A549 (cell line): ENCODE results near the gene HYAL4. TPM values are rescaled to one million over a fixed set of nuclear protein-coding genes. Genes with fewer than 3 reads are reported as not detected.

Experiments
- ATAC-seq, 2 experiments: fragments of 200-7000 bp in 1 of 2; fragments of >200 bp in 1 of 2; cut with Nextera tagmentation in 1 of 2; cut with Tn5 transposase in 1 of 2; 3 replicates each; pipeline versions ENCODE4 v1.8.0 to v1.9.1; 2018 to 2020; ENCODE audit warnings: mild to moderate bottlenecking in 1 of 2, moderate library complexity in 1 of 2
- CTCF ChIA-PET: fragments of 300-600 bp; sonication (Branson Sonifier 250); formaldehyde crosslinking; extraction: SDS; loops from one replicate; lab custom pipeline; 2021; ENCODE audit warnings: antibody characterized with exemption, inconsistent platforms; lab: Yijun Ruan, JAX
- POLR2A ChIA-PET: fragments of 350-600 bp; formaldehyde crosslinking; extraction: SDS; loops from one replicate; lab custom pipeline; 2021; ENCODE audit warnings: antibody characterized with exemption, inconsistent platforms; lab: Yijun Ruan, JAX
- DNase-seq, 2 experiments: peaks; one replicate each; pipeline versions ENCODE4 v3.0.0 to v3.0.0-alpha.2; 2011 to 2016; ENCODE audit warnings: low read depth in 1 of 2, low spot score in 1 of 2
- FAIRE-seq: peaks from 2 replicates; lab custom pipeline; 2011; peaks lifted over from hg19 to GRCh38; lab: Jason Lieb, UNC
- H3K27ac ChIP-seq, 2 experiments: fragments of >200 bp; sonication (Bioruptor Twin); formaldehyde crosslinking; 3 replicates each; pipeline ENCODE4 v1.5.1; 2016 to 2017
- H3K4me1 ChIP-seq: fragments of >200 bp; sonication (Bioruptor Twin); formaldehyde crosslinking; 3 replicates; pipeline ENCODE4 v1.6.1; 2016
- H3K4me2 ChIP-seq: fragments of >200 bp; sonication (Bioruptor Twin); formaldehyde crosslinking; 3 replicates; pipeline ENCODE4 v1.6.1; 2016
- H3K4me3 ChIP-seq: fragments of >200 bp; sonication (Bioruptor Twin); formaldehyde crosslinking; 3 replicates; pipeline ENCODE4 v1.5.1; 2016
- H3K9me3 ChIP-seq: fragments of >200 bp; sonication (Bioruptor Twin); formaldehyde crosslinking; 3 replicates; pipeline ENCODE4 v1.6.1; 2016
- CBX2 ChIP-seq: fragments of 200-600 bp; sonication (generic); IDR thresholded peaks from 2 replicates; pipeline ENCODE4 v1.6.1; 2016; ENCODE audit warnings: low read depth, mild to moderate bottlenecking, borderline replicate concordance
- CBX8 ChIP-seq: fragments of 200-600 bp; sonication (generic); IDR thresholded peaks from 2 replicates; pipeline ENCODE4 v1.6.1; 2016
- CEBPB ChIP-seq, 2 experiments: fragments of >200 bp in 1 of 2; sonication (Bioruptor Twin) in 1 of 2; formaldehyde crosslinking in 1 of 2; IDR thresholded peaks; 2 replicates each; pipeline ENCODE4 v1.6.1; 2012 to 2016
- EHF ChIP-seq: fragments of 250-450 bp; sonication (Bioruptor Pico); IDR thresholded peaks from 2 replicates; pipeline ENCODE4 v1.5.0; 2020; ENCODE audit warnings: mild to moderate bottlenecking
- FOXS1 ChIP-seq: fragments of 250-450 bp; sonication (Bioruptor Pico); IDR thresholded peaks from 2 replicates; pipeline ENCODE4 v1.5.0; 2020; ENCODE audit warnings: mild to moderate bottlenecking, moderate library complexity
- GATA3 ChIP-seq: IDR thresholded peaks from 2 replicates; pipeline ENCODE4 v1.6.1; 2012; ENCODE audit warnings: borderline replicate concordance
- HES2 ChIP-seq: fragments of >200 bp; sonication (Bioruptor Twin); formaldehyde crosslinking; IDR thresholded peaks from 2 replicates; pipeline ENCODE4 v1.6.1; 2016
- HEYL ChIP-seq: fragments of 250-450 bp; sonication (Bioruptor Pico); IDR thresholded peaks from 2 replicates; pipeline ENCODE4 v1.8.0; 2021; ENCODE audit warnings: mild to moderate bottlenecking, moderate library complexity
- HMGXB4 ChIP-seq: fragments of 250-450 bp; sonication (Bioruptor Pico); IDR thresholded peaks from 2 replicates; pipeline ENCODE4 v1.5.0; 2021; ENCODE audit warnings: mild to moderate bottlenecking, moderate library complexity, borderline replicate concordance
- KDM1A ChIP-seq: fragments of 200-600 bp; sonication (generic); IDR thresholded peaks from 2 replicates; pipeline ENCODE4 v1.6.1; 2016; ENCODE audit warnings: low read depth, mild to moderate bottlenecking
- KDM5A ChIP-seq: fragments of 200-600 bp; sonication (generic); IDR thresholded peaks from 2 replicates; pipeline ENCODE4 v1.6.1; 2016; ENCODE audit warnings: antibody characterized with exemption, mild to moderate bottlenecking
- MAZ ChIP-seq: fragments of 150-350 bp; IDR thresholded peaks from 2 replicates; pipeline ENCODE4 v1.6.1; 2014; ENCODE audit warnings: antibody characterized with exemption, low read depth, low read length, borderline replicate concordance
- NR3C1 ChIP-seq: fragments of >200 bp; sonication (Bioruptor Twin); formaldehyde crosslinking; IDR thresholded peaks from 3 replicates; pipeline ENCODE4 v1.6.1; 2017
- PBX3 ChIP-seq: IDR thresholded peaks from 2 replicates; pipeline ENCODE4 v1.6.1; 2012
- PHF8 ChIP-seq: fragments of 200-600 bp; sonication (generic); IDR thresholded peaks from 2 replicates; pipeline ENCODE4 v1.6.1; 2016; ENCODE audit warnings: low read depth, mild to moderate bottlenecking, antibody characterized with exemption, moderate library complexity, borderline replicate concordance
- POLR2AphosphoS2 ChIP-seq: conservative IDR thresholded peaks from 2 replicates; pipeline ENCODE4 v1.6.1; 2012; ENCODE audit warnings: low read length, improper control_type of control experiment, inconsistent platforms
- REST ChIP-seq: fragments of 200-600 bp; sonication (generic); IDR thresholded peaks from 2 replicates; pipeline ENCODE4 v1.6.1; 2016; ENCODE audit warnings: antibody characterized with exemption, mild to moderate bottlenecking, moderate library complexity
- RFX5 ChIP-seq: fragments of 450-650 bp; IDR thresholded peaks from 2 replicates; pipeline ENCODE4 v1.7.1; 2014; ENCODE audit warnings: antibody characterized with exemption, mild to moderate bottlenecking, moderate library complexity
- SMC3 ChIP-seq: fragments of >200 bp; sonication (Bioruptor Twin); formaldehyde crosslinking; IDR thresholded peaks from 3 replicates; pipeline ENCODE4 v1.6.1; 2018; ENCODE audit warnings: inconsistent platforms
- SREBF2 ChIP-seq: fragments of 450-650 bp; IDR thresholded peaks from 2 replicates; pipeline ENCODE4 v1.6.1; 2014; ENCODE audit warnings: mild to moderate bottlenecking, moderate library complexity
- ZC3H11A ChIP-seq: fragments of 450-650 bp; IDR thresholded peaks from 2 replicates; pipeline ENCODE4 v1.6.1; 2014; ENCODE audit warnings: antibody characterized with exemption, mild to moderate bottlenecking
- ZFP36 ChIP-seq: fragments of 450-650 bp; IDR thresholded peaks from 2 replicates; pipeline ENCODE4 v1.6.1; 2014; ENCODE audit warnings: borderline replicate concordance; ENCODE audit not compliant: partially characterized antibody
- WGBS: methylation state at CpG from one replicate; pipeline ENCODE4 v1.1.6; 2017; ENCODE audit errors: missing lambda C conversion rate; 5-methylcytosine and 5-hydroxymethylcytosine counted together
- polyA plus RNA-seq, 4 experiments: library from polyadenylated mRNA; depleted of rRNA in 3 of 4; stranded (reverse); fragments of >200 nt; fragmentation: RNase III in 1 of 4; extraction: RNeasy Plus Mini Kit Qiagen cat#74134 plus additional on column Dnase treatment in 1 of 4; gene quantifications; 2 replicates in 3 of 4; 3 replicates in 1 of 4; pipeline ENCODE4 v1.2.3, GENCODE V29; 2011 to 2017
- TF ChIP-seq, protein P1 (sequence below): IDR thresholded peaks from 2 replicates; pipeline ENCODE4 v1.6.1; 2012

The HYAL4 gene
- polyA plus RNA-seq, 2 of the 4 experiments (the other 2 are of a cell fraction) = 0.30 TPM; not detected in 1

DNA sequence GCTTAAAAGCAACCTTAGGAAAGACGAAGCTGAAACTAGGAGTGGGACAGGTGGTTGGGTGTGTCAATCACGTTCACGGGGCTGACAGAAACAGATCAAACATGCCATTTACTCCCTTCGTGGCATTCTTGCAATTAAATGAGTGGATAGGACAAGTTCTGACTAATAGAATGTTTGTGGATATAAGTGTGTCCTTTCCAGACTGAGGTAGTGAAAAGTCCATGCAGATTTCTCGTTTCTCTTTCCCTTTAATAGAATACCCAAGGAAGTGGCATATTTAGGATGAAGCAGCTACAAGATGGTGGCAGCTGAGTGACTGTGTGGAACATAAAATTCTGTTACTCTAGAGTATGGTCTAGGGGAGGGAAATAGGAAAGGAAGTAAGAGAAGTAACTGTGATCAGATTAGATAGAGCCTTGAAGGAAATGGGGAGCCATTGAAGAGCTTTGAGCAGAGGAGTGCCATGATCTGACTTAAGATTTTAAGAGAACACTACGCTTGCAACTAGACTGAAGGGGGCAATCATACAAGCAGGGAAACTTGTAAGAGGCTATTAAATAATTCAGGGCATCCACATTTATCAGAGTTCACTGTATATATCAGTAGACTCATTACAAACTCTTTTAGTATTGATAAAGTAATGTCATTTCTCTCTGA, 46.3 kb upstream of the HYAL4 start:
- peaks cover 4% of the 10 kb centered on the region; the same call in 1 of the 3 replicates for H3K4me1 ChIP-seq
- peak; percentile 25 to 64; a peak in 5 of 6 replicates for ATAC-seq
- POLR2A ChIA-PET = no interaction called here
- TF ChIP-seq ZFP36 (peak; percentile 10), MAZ (no peak)
- H3K4me3 ChIP-seq = no peak overlapping the region
- FAIRE-seq = no peak
- no peak overlapping the region for H3K27ac ChIP-seq
- H3K4me2 ChIP-seq = 0 out of 3 replicates have a peak overlapping the region, but pooled peaks have one; percentile 1
- CTCF ChIA-PET = interaction anchor here (0.7 to 5.4 kb wide), 25 partner anchors 9 to 173 kb away, joined by 3 to 75 read pairs (median 4); partner anchors contain the start of gene HYAL4
- DNase-seq = no peak
- WGBS = 68% methylated on average over 6 of the region's 6 CpGs
- no peaks in the 10 kb centered on the region for H3K9me3 ChIP-seq

DNA sequence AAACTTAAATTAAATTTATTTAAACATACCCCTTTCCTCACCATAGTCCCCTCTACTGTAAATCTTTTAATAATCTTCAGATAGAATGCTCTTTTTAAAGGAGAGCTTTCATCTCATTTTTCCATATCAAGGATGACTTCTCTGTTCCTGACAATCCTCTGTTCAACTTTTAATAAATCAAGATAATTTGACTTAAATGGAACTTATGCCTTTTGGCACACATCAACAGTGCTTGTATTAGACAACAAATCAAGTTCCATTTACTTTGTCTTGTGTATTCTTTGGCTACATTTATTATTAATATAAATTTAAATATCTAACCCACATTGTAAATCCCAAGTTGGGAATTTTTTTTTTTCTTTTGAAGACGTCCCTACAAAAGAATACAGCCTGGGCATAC, 42.7 kb upstream of the HYAL4 start:
- FAIRE-seq = no peak
- no peak overlapping the region for H3K4me3 ChIP-seq
- no peak overlapping the region for H3K4me2 ChIP-seq
- no peak for ATAC-seq
- no peaks in the 10 kb centered on the region for H3K9me3 ChIP-seq
- POLR2A ChIA-PET = no interaction called here
- DNase-seq = no peak
- no peak overlapping the region for H3K27ac ChIP-seq
- CTCF ChIA-PET = no interaction called here
- 43% methylated on average over 1 of the region's 1 CpG for WGBS
- TF ChIP-seq PBX3 (no peak), CEBPB (IDR thresholded peaks at IDR 0.05) (no peak), NR3C1 (no peak), GATA3 (no peak), EHF (CRISPR knock-in tag) (no peak), PHF8 (no peak), POLR2AphosphoS2 (no peak), CBX2 (no peak), SREBF2 (no peak), KDM5A (no peak), HES2 (no peak), SMC3 (no peak), FOXS1 (CRISPR knock-in tag) (no peak), CBX8 (no peak), ZFP36 (no peak), ZC3H11A (no peak)
- TF ChIP-seq, protein P1, sequence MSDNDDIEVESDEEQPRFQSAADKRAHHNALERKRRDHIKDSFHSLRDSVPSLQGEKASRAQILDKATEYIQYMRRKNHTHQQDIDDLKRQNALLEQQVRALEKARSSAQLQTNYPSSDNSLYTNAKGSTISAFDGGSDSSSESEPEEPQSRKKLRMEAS = no peak
- peaks cover 4% of the 10 kb centered on the region; the same call in 1 of the 3 replicates for H3K4me1 ChIP-seq

- CTCF ChIA-PET = interaction anchor here (3.6 kb wide), 1 partner anchor 60 kb away, joined by 16 read pairs; no protein-coding TSS in a partner anchor
- FAIRE-seq (peak; percentile 49), ATAC-seq (no peak), DNase-seq (no peak)
- Histone ChIP-seq H3K9me3 (no peaks in the 10 kb centered on the region; the same call in 2 of the 3 replicates), H3K27ac (no peak overlapping the region), H3K4me3 (no peak overlapping the region), H3K4me2 (no peak overlapping the region), H3K4me1 (no peaks in the 10 kb centered on the region)
- TF ChIP-seq HES2 (no peak), HMGXB4 (CRISPR knock-in tag) (no peak), HEYL (no peak), RFX5 (no peak), KDM1A (no peak), REST (no peak)
- POLR2A ChIA-PET = no interaction called here
Measured at GRCh38 chr7:123805287-123805686, 39.7 kb upstream of the HYAL4 start.
